Peyer's patch (tissue), 4 donors: ENCODE measurements around the gene PDGFB. TPM values are rescaled to one million over a fixed set of nuclear protein-coding genes. Genes with fewer than 3 reads are reported as not detected.

Experiments used
- DNase-seq, 3 donors: peaks; one replicate each; pipeline ENCODE4 v3.0.0-alpha.2; 2017 to 2019
- H3K27ac ChIP-seq, 4 donors: fragments of 200-600 bp; sonication (generic); one replicate each; pipeline ENCODE4 v1.5.1; 2016 to 2019
- H3K27me3 ChIP-seq, 2 donors: fragments of 200-600 bp; sonication (generic); one replicate each; pipeline ENCODE4 v1.5.1; 2019
- H3K36me3 ChIP-seq, 3 donors: fragments of 200-600 bp; sonication (generic); one replicate each; pipeline ENCODE4 v1.5.1; 2016 to 2019
- H3K4me1 ChIP-seq, 4 donors: fragments of 200-600 bp; sonication (generic); one replicate each; pipeline ENCODE4 v1.5.1; 2016 to 2019
- H3K4me3 ChIP-seq, 4 donors: fragments of 200-600 bp; sonication (generic); 1 replicate in 3 of 4; 2 replicates in 1 of 4; pipeline ENCODE4 v1.5.1; 2016 to 2019; ENCODE audit warnings: mild to moderate bottlenecking in 1 of 4
- H3K9me3 ChIP-seq, 4 donors: fragments of 200-600 bp; sonication (generic); one replicate each; pipeline ENCODE4 v1.5.1; 2016 to 2019; ENCODE audit warnings: mild to moderate bottlenecking in 1 of 4
- CTCF ChIP-seq, 6 experiments: fragments of 450-650 bp in 4 of 6; fragments of 200-600 bp in 2 of 6; sonication (generic) in 1 of 6; IDR thresholded peaks; one replicate each; pipeline ENCODE4 v1.5.1; 2017 to 2019; ENCODE audit warnings: antibody characterized with exemption in 6 of 6, mild to moderate bottlenecking in 3 of 6, moderate library complexity in 1 of 6
- POLR2A ChIP-seq, 2 donors: fragments of 450-650 bp; IDR thresholded peaks; one replicate each; pipeline ENCODE4 v1.5.1; 2017; ENCODE audit warnings: antibody characterized with exemption in 2 of 2, mild to moderate bottlenecking in 2 of 2, moderate library complexity in 2 of 2
- total RNA-seq, 4 donors: library from RNA; depleted of rRNA; stranded (reverse); fragments of >200 nt; gene quantifications; one replicate each; pipeline ENCODE4 v1.1.0, GENCODE V29; 2016

Gene PDGFB
- total RNA-seq, 4 donors from 2014 or later: 1.8 to 10.7 (median 3.8) TPM

- DNase-seq: peak in 2 of 3 donors; percentile 43 to 45
- Histone ChIP-seq H3K4me3 (no peak overlapping the region), H3K9me3 (no peaks in the 10 kb centered on the region), H3K27ac (peak overlapping the region in 1 of 4 donors; percentile 13), H3K36me3 (no peaks in the 10 kb centered on the region), H3K4me1 (peaks cover 0 to 7% (median 2%) of the 10 kb centered on the region in 4 donors), H3K27me3 (no peaks in the 10 kb centered on the region)
- TF ChIP-seq CTCF (IDR thresholded peaks at IDR 0.05): no peak
- TF ChIP-seq POLR2A (IDR thresholded peaks at IDR 0.05): no peak
Observed at GRCh38 chr22:39207141-39208012, 37.4 kb downstream of the PDGFB start.

GRCh38 chr22:39206491-39206890 is 38.3 kb downstream of the PDGFB start:
- DNase-seq: peak in 1 of 3 donors; percentile 39
- TF ChIP-seq CTCF (IDR thresholded peaks at IDR 0.05) (no peak), POLR2A (IDR thresholded peaks at IDR 0.05) (no peak)
- Histone ChIP-seq H3K27ac (no peak overlapping the region), H3K4me3 (no peak overlapping the region), H3K9me3 (no peaks in the 10 kb centered on the region), H3K4me1 (peaks cover 0 to 7% (median 2%) of the 10 kb centered on the region in 4 donors), H3K27me3 (no peaks in the 10 kb centered on the region), H3K36me3 (no peaks in the 10 kb centered on the region)

DNA sequence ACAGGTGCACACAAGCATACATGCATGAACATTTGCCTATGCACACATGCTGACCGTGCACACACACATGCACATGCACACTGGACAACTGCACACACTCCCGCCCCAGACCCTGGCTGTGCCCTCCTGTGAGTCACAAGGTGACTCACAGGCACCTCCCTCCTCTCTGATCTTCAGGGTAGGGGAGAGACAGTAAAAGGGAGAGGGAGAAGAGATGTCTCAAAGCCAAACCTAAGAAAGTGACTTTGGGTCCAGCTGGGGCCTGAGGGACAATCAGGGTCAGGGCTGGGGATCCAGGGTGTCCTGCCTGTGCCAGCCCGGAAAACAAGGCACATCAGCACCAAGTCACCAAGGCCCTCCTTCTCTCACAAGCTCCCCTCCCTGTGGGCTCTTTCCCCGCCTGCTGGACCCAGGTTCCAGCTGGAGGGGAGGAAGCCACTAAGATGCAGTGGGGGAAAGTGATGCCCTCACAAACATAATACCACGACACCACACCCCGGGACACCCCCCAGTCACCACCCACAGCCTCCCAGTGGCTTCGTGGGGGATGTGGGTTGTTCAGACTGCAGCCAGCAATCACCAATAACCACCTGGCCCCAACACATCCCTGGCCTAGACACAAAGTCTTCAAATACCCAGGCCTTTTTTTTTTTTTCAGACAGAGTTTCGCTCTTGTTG is 39.3 kb downstream of the PDGFB start:
- no peaks in the 10 kb centered on the region for H3K9me3 ChIP-seq
- H3K27me3 ChIP-seq: no peaks in the 10 kb centered on the region
- H3K4me1 ChIP-seq: peaks cover 0 to 7% (median 2%) of the 10 kb centered on the region in 4 donors
- TF ChIP-seq CTCF (IDR thresholded peaks at IDR 0.05): no peak
- TF ChIP-seq POLR2A (IDR thresholded peaks at IDR 0.05): no peak
- H3K27ac ChIP-seq: peak overlapping the region in 1 of 4 donors; percentile 25
- H3K36me3 ChIP-seq: no peaks in the 10 kb centered on the region
- no peak overlapping the region for H3K4me3 ChIP-seq
- DNase-seq: peak in 2 of 3 donors; percentile 56 to 66

DNA sequence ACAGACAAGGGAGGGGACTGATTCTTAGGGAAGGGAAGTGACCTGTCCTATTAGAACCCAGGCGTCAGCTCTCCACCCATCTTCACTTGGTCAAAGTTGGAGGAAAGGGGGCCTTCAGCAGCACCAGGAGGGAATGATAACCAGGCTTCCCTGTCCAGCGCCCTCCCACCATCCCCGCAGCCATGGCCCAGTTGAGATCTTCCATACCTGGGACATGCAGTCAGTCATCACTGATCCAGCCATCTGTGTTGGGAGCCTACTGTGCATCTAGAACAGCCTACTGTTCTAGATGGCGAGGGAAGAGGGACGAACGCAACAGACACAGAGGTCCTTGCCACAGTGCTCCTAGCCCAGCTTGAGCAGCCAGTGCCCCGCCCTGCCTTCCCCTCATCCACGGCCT is 40.6 kb downstream of the PDGFB start:
- Histone ChIP-seq H3K4me1 (peaks cover 0 to 7% (median 2%) of the 10 kb centered on the region in 4 donors), H3K36me3 (no peaks in the 10 kb centered on the region), H3K27me3 (no peaks in the 10 kb centered on the region), H3K4me3 (no peak overlapping the region), H3K27ac (no peak overlapping the region), H3K9me3 (no peaks in the 10 kb centered on the region)
- no peak for TF ChIP-seq CTCF (IDR thresholded peaks at IDR 0.05)
- no peak for TF ChIP-seq POLR2A (IDR thresholded peaks at IDR 0.05)
- DNase-seq: peak in 1 of 3 donors; percentile 13

GRCh38 chr22:39197578-39197977 is 47.2 kb downstream of the PDGFB start:
- Histone ChIP-seq H3K36me3 (no peaks in the 10 kb centered on the region), H3K9me3 (no peaks in the 10 kb centered on the region), H3K4me3 (no peak overlapping the region), H3K27me3 (no peaks in the 10 kb centered on the region), H3K27ac (no peak overlapping the region), H3K4me1 (no peaks in the 10 kb centered on the region)
- peak in 2 of 3 donors; percentile 5 to 16 for DNase-seq
- TF ChIP-seq CTCF (IDR thresholded peaks at IDR 0.05): no peak
- no peak for TF ChIP-seq POLR2A (IDR thresholded peaks at IDR 0.05)
